ENCODE data around the gene ARHGAP22. TPM values are rescaled to one million over a fixed set of nuclear protein-coding genes. Genes with fewer than 3 reads are reported as not detected.

Gene ARHGAP22
- total RNA-seq, 1 donor from 2014 or later = 0.82 TPM

DNA sequence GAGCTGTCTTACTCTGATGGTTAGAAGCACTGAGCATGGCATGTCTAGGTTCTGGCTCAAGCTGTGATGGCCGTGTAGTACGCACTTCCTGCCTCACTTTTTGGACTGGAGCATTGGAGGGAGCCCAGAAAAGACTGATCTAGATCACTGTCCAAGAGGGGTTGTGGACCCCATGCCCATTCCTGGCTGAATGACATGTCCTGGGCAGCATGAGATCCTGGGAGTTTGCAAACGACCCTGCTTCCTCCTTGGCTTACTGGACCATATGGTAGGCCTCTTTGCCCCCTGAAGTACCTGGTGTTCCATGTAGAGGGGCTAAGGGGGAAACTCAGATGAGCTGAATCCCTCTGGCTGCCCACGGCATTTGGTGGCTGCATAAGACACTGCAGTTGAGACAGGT, 36.7 kb downstream of the ARHGAP22 start:
- no peaks in the 10 kb centered on the region for H3K27me3 Mint-ChIP-seq
- no peak for ATAC-seq (ENCODE audit: low read depth)
- DNase-seq = no peak
- H3K4me1 Mint-ChIP-seq = peaks cover 24% of the 10 kb centered on the region
- H3K9me3 Mint-ChIP-seq = no peaks in the 10 kb centered on the region
- no peak overlapping the region for H3K4me3 Mint-ChIP-seq
- ChIA-PET CTCF (interaction anchor here (2.2 kb wide), 1 partner anchor 88 kb away, joined by 7 read pairs; no protein-coding TSS in a partner anchor), POLR2A (no interaction called here)
- intact Hi-C loops (cut with micrococcal nuclease) = no loop called here
- TF ChIP-seq CTCF (IDR thresholded peaks at IDR 0.05) = no peak
- H3K27ac Mint-ChIP-seq = no peak overlapping the region
- H3K36me3 Mint-ChIP-seq (ENCODE audit: low read depth) = no peaks in the 10 kb centered on the region

GRCh38 chr10:48567346-48567745, 37.5 kb downstream of the ARHGAP22 start:
- Mint-ChIP-seq H3K4me3 (no peak overlapping the region), H3K4me1 (peaks cover 17% of the 10 kb centered on the region), H3K9me3 (no peaks in the 10 kb centered on the region), H3K27me3 (no peaks in the 10 kb centered on the region), H3K36me3 (ENCODE audit: low read depth) (no peaks in the 10 kb centered on the region), H3K27ac (no peak overlapping the region)
- intact Hi-C loops (cut with micrococcal nuclease) = no loop called here
- TF ChIP-seq CTCF (IDR thresholded peaks at IDR 0.05) = no peak
- no peak for DNase-seq
- ChIA-PET POLR2A (no interaction called here), CTCF (interaction anchor here (2.2 kb wide), 1 partner anchor 89 kb away, joined by 7 read pairs; no protein-coding TSS in a partner anchor)
- ATAC-seq (ENCODE audit: low read depth) = no peak

GRCh38 chr10:48564466-48565160, 40.3 kb downstream of the ARHGAP22 start:
- Mint-ChIP-seq H3K9me3 (no peaks in the 10 kb centered on the region), H3K36me3 (ENCODE audit: low read depth) (no peaks in the 10 kb centered on the region), H3K27me3 (no peaks in the 10 kb centered on the region), H3K4me3 (no peak overlapping the region), H3K4me1 (no peaks in the 10 kb centered on the region), H3K27ac (no peak overlapping the region)
- DNase-seq (no peak), ATAC-seq (ENCODE audit: low read depth) (no peak)
- intact Hi-C loops (cut with micrococcal nuclease) = no loop called here
- TF ChIP-seq CTCF (IDR thresholded peaks at IDR 0.05) = no peak
- ChIA-PET POLR2A (interaction anchor here (0.7 to 0.8 kb wide), 2 partner anchors 41 to 176 kb away, joined by 3 to 16 read pairs; no protein-coding TSS in a partner anchor), CTCF (interaction anchor here (1.4 to 2.0 kb wide), 2 partner anchors 43 to 92 kb away, joined by 4 to 9 read pairs; no protein-coding TSS in a partner anchor)

- no peak for TF ChIP-seq CTCF (IDR thresholded peaks at IDR 0.05)
- CTCF ChIA-PET = interaction anchor here (0.6 to 3.3 kb wide), 2 partner anchors 44 to 100 kb away, joined by 3 to 22 read pairs; no protein-coding TSS in a partner anchor
- no peaks in the 10 kb centered on the region for H3K27me3 Mint-ChIP-seq
- H3K36me3 Mint-ChIP-seq (ENCODE audit: low read depth) = no peaks in the 10 kb centered on the region
- peaks cover 1% of the 10 kb centered on the region for H3K4me1 Mint-ChIP-seq
- intact Hi-C loops (cut with micrococcal nuclease) = loop anchor here (10.0 kb wide), 1 partner anchor 957 kb away; no protein-coding TSS in a partner anchor
- no peak overlapping the region for H3K27ac Mint-ChIP-seq
- no peak overlapping the region for H3K4me3 Mint-ChIP-seq
- DNase-seq = no peak
- ATAC-seq (ENCODE audit: low read depth) = no peak
- H3K9me3 Mint-ChIP-seq = no peaks in the 10 kb centered on the region
- POLR2A ChIA-PET = no interaction called here
These were observed 47.3 kb downstream of the ARHGAP22 start for GRCh38 chr10:48557511-48558123.

DNA sequence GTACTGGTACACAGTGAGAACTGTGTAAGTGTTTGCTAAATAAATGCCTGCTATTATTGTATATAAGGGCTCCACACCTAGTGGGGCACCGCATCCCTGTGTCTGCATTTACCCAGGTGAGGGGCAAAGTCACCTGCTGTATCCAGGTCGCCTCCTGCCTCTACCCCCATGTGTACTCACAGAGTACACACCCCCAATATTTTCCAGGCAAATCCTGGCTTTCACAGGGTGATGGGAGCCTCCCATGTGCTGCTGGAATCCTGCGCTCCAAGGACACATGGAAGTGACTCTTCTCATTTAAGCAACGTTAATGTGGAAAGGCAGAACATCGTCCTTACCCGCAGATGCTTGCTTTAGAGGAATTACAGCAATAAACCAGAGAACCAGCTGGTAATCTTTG, 48.2 kb downstream of the ARHGAP22 start:
- POLR2A ChIA-PET = no interaction called here
- Mint-ChIP-seq H3K4me1 (peaks cover 10% of the 10 kb centered on the region), H3K9me3 (no peaks in the 10 kb centered on the region), H3K36me3 (ENCODE audit: low read depth) (no peaks in the 10 kb centered on the region), H3K4me3 (no peak overlapping the region), H3K27ac (no peak overlapping the region), H3K27me3 (no peaks in the 10 kb centered on the region)
- intact Hi-C loops (cut with micrococcal nuclease) = loop anchor here (10.0 kb wide), 1 partner anchor 958 kb away; no protein-coding TSS in a partner anchor
- CTCF ChIA-PET = interaction anchor here (1.2 to 3.3 kb wide), 2 partner anchors 101 to 105 kb away, joined by 3 to 22 read pairs; no protein-coding TSS in a partner anchor
- DNase-seq (no peak), ATAC-seq (ENCODE audit: low read depth) (no peak)
- TF ChIP-seq CTCF (IDR thresholded peaks at IDR 0.05) = no peak

Measured in activated B cell treated with CpG ODN at 0.5 μM for 24 hours (primary cell).